ENCODE data around the gene IGFN1. TPM values are rescaled to one million over a fixed set of nuclear protein-coding genes. Genes with fewer than 3 reads are reported as not detected.

IGFN1 gene
- total RNA-seq, 1 experiment from 2014 or later = not detected

DNA sequence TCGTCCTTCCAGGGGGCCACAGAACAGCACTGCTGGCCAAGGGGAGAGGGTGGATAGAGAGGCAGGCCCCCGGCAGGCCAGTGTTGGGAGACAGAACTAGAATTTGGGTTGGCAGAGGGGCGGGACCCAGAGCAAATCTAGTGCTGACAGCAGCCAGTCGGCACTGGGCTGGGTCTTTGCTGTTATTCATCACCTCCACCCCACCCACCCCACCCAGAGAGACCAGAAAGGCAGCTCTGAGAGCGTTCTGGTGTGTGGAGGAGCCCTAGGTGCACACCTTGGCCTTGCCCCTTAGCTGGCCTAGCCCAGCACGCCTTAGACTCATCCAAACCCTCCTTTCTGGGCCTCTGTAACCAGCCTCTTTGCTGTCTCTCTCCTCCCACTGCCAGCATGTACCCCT, 86.3 kb downstream of the IGFN1 start:
- Histone ChIP-seq H2BK5ac (ENCODE audit: insufficient read length, low read length) (no peak overlapping the region), H2AFZ (ENCODE audit: low read length) (no peak overlapping the region), H3K18ac (ENCODE audit: insufficient read length, low read depth, low read length) (no peak overlapping the region), H2BK120ac (ENCODE audit: low read depth, low read length, poor library complexity, severe bottlenecking) (no peak overlapping the region), H3K23me2 (ENCODE audit: insufficient read length, low read depth, low read length, poor library complexity, severe bottlenecking) (no peaks in the 10 kb centered on the region), H3K23ac (ENCODE audit: insufficient read length, low read depth, low read length) (no peak overlapping the region), H3K4me1 (ENCODE audit: insufficient read depth, low read length) (no peaks in the 10 kb centered on the region), H2BK15ac (ENCODE audit: low read depth, low read length) (no peak overlapping the region), H3K79me2 (ENCODE audit: insufficient read depth, low read length) (no peaks in the 10 kb centered on the region), H3K14ac (ENCODE audit: insufficient read depth, low read length) (no peak overlapping the region; the same call in 1 of the 2 replicates), H2BK12ac (ENCODE audit: insufficient read length, low read depth, low read length) (no peak overlapping the region), H4K5ac (ENCODE audit: insufficient read length, low read depth, low read length) (no peak overlapping the region), H3T11ph (ENCODE audit: low read length) (no peak overlapping the region), H3K4me2 (ENCODE audit: insufficient read depth, insufficient read length, low read length) (no peak overlapping the region), H4K20me1 (ENCODE audit: control insufficient read depth, insufficient read depth, insufficient read length) (no peaks in the 10 kb centered on the region), H2BK20ac (ENCODE audit: low read depth, low read length, poor library complexity, severe bottlenecking) (no peak overlapping the region), H4K91ac (ENCODE audit: insufficient read length, low read depth, low read length) (no peak overlapping the region), H2AK5ac (ENCODE audit: insufficient read length, low read length) (no peak overlapping the region), H3K27ac (ENCODE audit: insufficient read length, low read depth, low read length) (no peak overlapping the region), H3K27me3 (ENCODE audit: insufficient read depth, low read length) (no peaks in the 10 kb centered on the region), H3K9ac (ENCODE audit: extremely low read depth, insufficient read length, low read length) (no peak overlapping the region), H3K4ac (ENCODE audit: low read depth, low read length) (no peak overlapping the region), H3K9me3 (ENCODE audit: control insufficient read depth, low read depth, low read length) (no peaks in the 10 kb centered on the region), H3K56ac (ENCODE audit: insufficient read length, low read depth, low read length) (no peak overlapping the region), H3K79me1 (ENCODE audit: insufficient read depth, low read depth, low read length, poor library complexity, severe bottlenecking) (no peaks in the 10 kb centered on the region), H4K8ac (replicated peaks; ENCODE audit: insufficient read length, low read depth, low read length) (no peak overlapping the region)
- Mint-ChIP-seq H3K27me3 (ENCODE audit: low read depth) (peaks cover 15% of the 10 kb centered on the region), H3K4me1 (peaks cover 11 to 16% of the 10 kb centered on the region in 2 experiments), H3K9me3 (no peaks in the 10 kb centered on the region), H3K27ac (peak overlapping the region in 1 of 3 experiments; percentile 92; a peak in 1 of 7 replicates), H3K36me3 (ENCODE audit: insufficient read depth in 1 of 3, low read depth in 3 of 3) (no peaks in the 10 kb centered on the region), H3K4me3 (no peak overlapping the region)
- no peak for TF ChIP-seq CTCF (conservative IDR thresholded peaks at IDR 0.05)
- no peak for DNase-seq
- no CpG with 5 or more reads among the region's 6 CpGs for WGBS (ENCODE audit: extremely low coverage, insufficient read length, low lambda C conversion rate)
